PC-3 (cell line): ENCODE measurements around the gene PCBP2. TPM values are rescaled to one million over a fixed set of nuclear protein-coding genes. Genes with fewer than 3 reads are reported as not detected.

ENCODE experiments used
- ATAC-seq: fragments of 200-7000 bp; cut with Tn5 transposase; 2 replicates; pipeline ENCODE4 v1.9.1; 2020; ENCODE audit warnings: mild to moderate bottlenecking, moderate library complexity
- BruUV-seq: library from RNA; stranded (reverse); fragments of 400-500 nt; replicated peaks from 2 replicates; lab custom pipeline; 2021; lab: Mats Ljungman, UMichigan
- CTCF ChIA-PET: fragments of 300-600 bp; sonication (Branson Sonifier 250); formaldehyde crosslinking; loops from one replicate; lab custom pipeline; 2022; ENCODE audit warnings: antibody characterized with exemption; lab: Charles Lee
- POLR2A ChIA-PET: fragments of 300-600 bp; sonication (Branson Sonifier 250); formaldehyde crosslinking; loops from one replicate; lab custom pipeline; 2022; ENCODE audit warnings: antibody characterized with exemption; ENCODE audit not compliant: unreplicated experiment; lab: Charles Lee
- DNase-seq: peaks from one replicate; pipeline ENCODE4 v3.0.0-alpha.2; 2015
- H2AFZ ChIP-seq: fragments of 300-600 bp; sonication (generic); 2 replicates; pipeline ENCODE4 v1.6.0; 2016; ENCODE audit warnings: antibody characterized with exemption, low read length
- H3F3A ChIP-seq: fragments of 300-600 bp; sonication (generic); one replicate; pipeline ENCODE4 v1.6.0; 2017; ENCODE audit warnings: antibody characterized with exemption, low read length, control low read depth, mild to moderate bottlenecking; ENCODE audit not compliant: unreplicated experiment
- H3K27ac ChIP-seq: fragments of 300-600 bp; sonication (generic); 2 replicates; pipeline ENCODE4 v1.5.1; 2016; ENCODE audit warnings: mild to moderate bottlenecking, low read length
- H3K27me3 ChIP-seq: fragments of 300-600 bp; sonication (generic); 2 replicates; pipeline ENCODE4 v1.6.1; 2016; ENCODE audit warnings: low read length, mixed read lengths
- H3K36me3 ChIP-seq: fragments of 300-600 bp; sonication (generic); 2 replicates; pipeline ENCODE4 v1.6.1; 2016; ENCODE audit warnings: low read depth, mixed run types, low read length, mixed read lengths
- H3K4me1 ChIP-seq: fragments of 300-600 bp; sonication (generic); 2 replicates; pipeline ENCODE4 v1.5.1; 2016; ENCODE audit warnings: low read length; ENCODE audit not compliant: insufficient read depth
- H3K4me2 ChIP-seq: fragments of 300-600 bp; sonication (generic); 2 replicates; pipeline ENCODE4 v1.6.0; 2016; ENCODE audit warnings: low read length
- H3K4me3 ChIP-seq: fragments of 300-600 bp; sonication (generic); 2 replicates; pipeline ENCODE4 v1.5.1; 2016; ENCODE audit warnings: mild to moderate bottlenecking, low read length, mixed read lengths
- H3K79me2 ChIP-seq: fragments of 300-600 bp; sonication (generic); 2 replicates; pipeline ENCODE4 v1.6.1; 2017; ENCODE audit warnings: low read length, mixed read lengths
- H3K9ac ChIP-seq: fragments of 300-600 bp; sonication (generic); 2 replicates; pipeline ENCODE4 v1.6.0; 2016; ENCODE audit warnings: mild to moderate bottlenecking, low read length
- H3K9me2 ChIP-seq: fragments of 300-600 bp; sonication (generic); replicated peaks from 2 replicates; pipeline ENCODE4 v1.6.1; 2016; ENCODE audit warnings: mixed run types, low read length, mixed read lengths
- H3K9me3 ChIP-seq: fragments of 300-600 bp; sonication (generic); 2 replicates; pipeline ENCODE4 v1.6.1; 2016; ENCODE audit warnings: low read length, mixed read lengths
- H4K20me1 ChIP-seq: fragments of 300-600 bp; sonication (generic); 2 replicates; pipeline ENCODE4 v1.6.1; 2016; ENCODE audit warnings: low read length, mixed read lengths
- EZH2 ChIP-seq: fragments of 300-600 bp; sonication (generic); IDR thresholded peaks from one replicate; pipeline ENCODE4 v1.6.1; 2017; ENCODE audit warnings: antibody characterized with exemption, mild to moderate bottlenecking, low read length; ENCODE audit not compliant: unreplicated experiment
- EZH2phosphoT487 ChIP-seq: fragments of 300-600 bp; sonication (generic); IDR thresholded peaks from 2 replicates; pipeline ENCODE4 v1.6.1; 2018; ENCODE audit warnings: mild to moderate bottlenecking, antibody characterized with exemption, low read length, borderline replicate concordance
- intact Hi-C: fragments of 100-400 bp; cut with micrococcal nuclease; formaldehyde crosslinking; loops from 2 replicates; pipeline ENCODE4 v1.9.0; 2023
- total RNA-seq: library from RNA; depleted of rRNA; stranded (reverse); fragments of >200 nt; gene quantifications from 2 replicates; pipeline ENCODE4 v1.2.3, GENCODE V29; 2014
- TF ChIP-seq, protein P1 (sequence below): fragments of 300-600 bp; sonication (generic); conservative IDR thresholded peaks from 2 replicates; pipeline ENCODE4 v1.5.1; 2017; ENCODE audit warnings: antibody characterized with exemption, low read depth, mild to moderate bottlenecking, low read length

PCBP2 gene
- total RNA-seq, 1 experiment from 2014 or later = 204 TPM

DNA sequence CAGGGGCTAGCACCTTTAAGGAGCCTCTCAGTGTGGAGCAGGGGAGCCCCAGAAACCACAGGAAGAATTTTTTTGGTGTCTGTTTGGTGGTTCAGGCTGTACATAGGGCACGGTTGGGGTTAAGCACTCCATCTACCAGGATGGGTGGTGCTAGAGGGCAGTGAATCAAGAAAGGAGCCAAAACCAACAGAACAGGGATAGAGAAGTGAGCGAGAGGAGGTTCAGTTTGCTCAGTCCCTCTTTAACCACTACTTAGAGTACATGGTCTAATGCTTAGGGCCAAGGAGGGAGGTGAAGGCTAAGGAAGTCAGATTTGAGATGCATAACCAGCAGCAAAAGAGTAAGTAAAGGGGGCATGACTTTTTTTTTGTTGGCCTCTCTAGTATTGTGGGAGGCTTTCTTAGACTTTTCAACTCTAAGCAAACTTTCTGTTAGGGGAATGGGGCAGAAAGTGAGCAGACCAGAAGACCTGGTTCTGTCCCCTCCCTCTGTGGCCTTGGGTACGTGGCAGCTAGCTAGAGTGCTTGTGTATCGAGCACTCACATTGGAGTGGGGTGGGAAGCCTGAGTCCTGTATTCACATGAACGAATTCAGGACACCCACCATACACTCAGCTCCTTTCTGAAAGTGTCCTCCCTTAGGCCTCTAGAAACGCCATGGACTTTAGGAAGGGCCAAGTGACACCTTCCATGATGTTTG is 62.0 kb downstream of the PCBP2 start:
- no peak overlapping the region for H3K27ac ChIP-seq
- no peaks in the 10 kb centered on the region for H3K79me2 ChIP-seq
- no peak overlapping the region for H3K4me2 ChIP-seq
- no peak overlapping the region for H2AFZ ChIP-seq
- no peaks in the 10 kb centered on the region for H3K4me1 ChIP-seq
- ChIA-PET CTCF (no interaction called here), POLR2A (no interaction called here)
- peaks cover 19% of the 10 kb centered on the region for H3K36me3 ChIP-seq
- no peaks in the 10 kb centered on the region for H3K27me3 ChIP-seq
- no peaks in the 10 kb centered on the region for H3K9me2 ChIP-seq
- H3F3A ChIP-seq = no peaks in the 10 kb centered on the region
- H3K9me3 ChIP-seq = no peaks in the 10 kb centered on the region
- intact Hi-C loops = no loop called here
- TF ChIP-seq EZH2phosphoT487 (no peak), EZH2 (no peak)
- TF ChIP-seq, protein P1, sequence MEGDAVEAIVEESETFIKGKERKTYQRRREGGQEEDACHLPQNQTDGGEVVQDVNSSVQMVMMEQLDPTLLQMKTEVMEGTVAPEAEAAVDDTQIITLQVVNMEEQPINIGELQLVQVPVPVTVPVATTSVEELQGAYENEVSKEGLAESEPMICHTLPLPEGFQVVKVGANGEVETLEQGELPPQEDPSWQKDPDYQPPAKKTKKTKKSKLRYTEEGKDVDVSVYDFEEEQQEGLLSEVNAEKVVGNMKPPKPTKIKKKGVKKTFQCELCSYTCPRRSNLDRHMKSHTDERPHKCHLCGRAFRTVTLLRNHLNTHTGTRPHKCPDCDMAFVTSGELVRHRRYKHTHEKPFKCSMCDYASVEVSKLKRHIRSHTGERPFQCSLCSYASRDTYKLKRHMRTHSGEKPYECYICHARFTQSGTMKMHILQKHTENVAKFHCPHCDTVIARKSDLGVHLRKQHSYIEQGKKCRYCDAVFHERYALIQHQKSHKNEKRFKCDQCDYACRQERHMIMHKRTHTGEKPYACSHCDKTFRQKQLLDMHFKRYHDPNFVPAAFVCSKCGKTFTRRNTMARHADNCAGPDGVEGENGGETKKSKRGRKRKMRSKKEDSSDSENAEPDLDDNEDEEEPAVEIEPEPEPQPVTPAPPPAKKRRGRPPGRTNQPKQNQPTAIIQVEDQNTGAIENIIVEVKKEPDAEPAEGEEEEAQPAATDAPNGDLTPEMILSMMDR = no peak
- no peak overlapping the region for H3K4me3 ChIP-seq
- H3K9ac ChIP-seq = no peak overlapping the region
- BruUV-seq = no TSS peak
- ATAC-seq (no peak), DNase-seq (no peak)
- no peaks in the 10 kb centered on the region for H4K20me1 ChIP-seq

GRCh38 chr12:53514628-53515290 is 62.9 kb downstream of the PCBP2 start:
- Histone ChIP-seq H2AFZ (no peak overlapping the region), H3K79me2 (no peaks in the 10 kb centered on the region), H4K20me1 (no peaks in the 10 kb centered on the region), H3K27me3 (no peaks in the 10 kb centered on the region), H3F3A (no peaks in the 10 kb centered on the region), H3K4me3 (no peak overlapping the region), H3K4me1 (no peaks in the 10 kb centered on the region), H3K4me2 (no peak overlapping the region), H3K9me2 (no peaks in the 10 kb centered on the region), H3K36me3 (peaks cover 19% of the 10 kb centered on the region), H3K9me3 (no peaks in the 10 kb centered on the region), H3K9ac (no peak overlapping the region), H3K27ac (no peak overlapping the region)
- BruUV-seq = no TSS peak
- ATAC-seq (no peak), DNase-seq (no peak)
- intact Hi-C loops = no loop called here
- no peak for TF ChIP-seq EZH2
- POLR2A ChIA-PET = no interaction called here
- CTCF ChIA-PET = no interaction called here

DNA sequence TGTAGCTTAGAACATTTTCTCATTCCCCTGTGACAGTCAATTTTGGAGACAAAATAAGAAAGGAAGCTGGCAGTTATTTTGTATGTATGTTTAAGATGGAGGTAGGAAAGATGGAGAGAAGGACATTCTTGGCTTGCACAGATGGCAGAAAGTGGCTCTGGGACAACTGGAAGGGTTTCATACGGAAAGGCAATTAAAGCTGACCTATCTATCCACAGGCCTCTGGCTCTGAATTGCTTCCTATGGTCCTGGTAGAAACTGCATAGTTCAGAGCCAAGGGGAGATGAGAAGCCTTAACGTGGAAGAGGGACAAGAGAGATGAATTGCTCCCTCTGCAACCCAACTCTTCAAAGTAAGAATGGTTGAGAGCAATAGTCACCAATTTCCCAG is 63.4 kb downstream of the PCBP2 start:
- Histone ChIP-seq H3K4me2 (no peak overlapping the region), H3K9ac (no peak overlapping the region), H4K20me1 (no peaks in the 10 kb centered on the region), H3K4me3 (no peak overlapping the region), H3K36me3 (peaks cover 19% of the 10 kb centered on the region), H3K9me2 (no peaks in the 10 kb centered on the region), H3K27me3 (no peaks in the 10 kb centered on the region), H2AFZ (no peak overlapping the region), H3K9me3 (no peaks in the 10 kb centered on the region), H3F3A (no peaks in the 10 kb centered on the region), H3K79me2 (no peaks in the 10 kb centered on the region), H3K27ac (no peak overlapping the region), H3K4me1 (no peaks in the 10 kb centered on the region)
- DNase-seq (no peak), ATAC-seq (no peak)
- no TSS peak for BruUV-seq
- no peak for TF ChIP-seq EZH2phosphoT487
- no peak for TF ChIP-seq EZH2
- TF ChIP-seq, protein P1 = no peak
- intact Hi-C loops = no loop called here
- POLR2A ChIA-PET = no interaction called here
- CTCF ChIA-PET = no interaction called here
